Measurements from ENCODE around the gene CELA2B. TPM values are rescaled to one million over a fixed set of nuclear protein-coding genes. Genes with fewer than 3 reads are reported as not detected.

CELA2B gene
- total RNA-seq, 3 donors from 2014 or later (not counting 1 experiment from before 2014, with no cell fraction given): not detected

Other genes with a start within 250 kb of the CELA2B start
- gene FHAD1, start 228.9 kb upstream of the CELA2B start, total RNA-seq: 1 to 10 TPM in 2 of 3 donors, under 1 TPM in 1; 0.72 to 1.9 (median 1.7) TPM
- gene EFHD2, start 66.2 kb upstream of the CELA2B start, total RNA-seq: 100 to 1,000 TPM; 804 to 952 (median 855) TPM
- gene CTRC, start 37.7 kb upstream of the CELA2B start, total RNA-seq: 1 to 10 TPM; 5.5 to 9.7 (median 6.4) TPM
- gene CELA2A, start 19.4 kb upstream of the CELA2B start, total RNA-seq: not detected
- 10 to 100 TPM; 13.4 to 20.5 (median 13.5) TPM for gene CASP9, start 48.1 kb downstream of the CELA2B start, total RNA-seq
- 10 to 100 TPM; 18.6 to 22.8 (median 18.7) TPM for gene DNAJC16, start 50.7 kb downstream of the CELA2B start, total RNA-seq
- under 1 TPM; 0.42 to 0.66 (median 0.65) TPM for gene AGMAT, start 108.9 kb downstream of the CELA2B start, total RNA-seq
- 10 to 100 TPM; 27.3 to 39.8 (median 34.0) TPM for gene DDI2, start 141.4 kb downstream of the CELA2B start, total RNA-seq
- gene PLEKHM2, start 208.2 kb downstream of the CELA2B start, total RNA-seq: 10 to 100 TPM; 47.8 to 61.0 (median 50.9) TPM

All from natural killer cell (primary cell).